GM12874 (cell line): Measurements from ENCODE around the gene CD300E.

Experiments used
- TF ChIP-seq, protein P1 (sequence below): IDR thresholded peaks from 2 replicates; pipeline ENCODE4 v1.5.1; 2011; ENCODE audit warnings: low read depth, mild to moderate bottlenecking, control low read depth, low read length, moderate library complexity; ENCODE audit not compliant: insufficient read depth

Gene CD300E

DNA sequence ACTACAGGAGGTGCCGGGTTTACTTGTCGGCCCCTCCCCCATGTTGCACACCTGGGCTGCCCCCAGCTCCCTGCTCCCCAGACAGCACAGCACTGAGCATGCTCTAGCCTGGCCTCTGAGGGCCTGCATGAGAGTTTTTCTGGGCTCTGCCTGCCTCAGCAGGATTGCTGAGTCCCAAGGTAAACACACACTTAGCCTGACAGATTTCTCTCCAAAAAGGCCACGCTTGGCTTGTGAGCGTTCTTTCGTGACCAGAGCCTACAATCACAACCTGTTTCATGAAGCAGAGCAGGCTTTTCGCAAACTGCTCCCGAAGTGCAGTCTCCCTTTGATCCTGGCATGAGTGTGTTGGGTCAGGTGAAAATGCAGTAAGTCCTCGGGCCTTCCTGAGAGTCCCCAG, 9.8 kb upstream of the CD300E start:
- TF ChIP-seq, protein P1, sequence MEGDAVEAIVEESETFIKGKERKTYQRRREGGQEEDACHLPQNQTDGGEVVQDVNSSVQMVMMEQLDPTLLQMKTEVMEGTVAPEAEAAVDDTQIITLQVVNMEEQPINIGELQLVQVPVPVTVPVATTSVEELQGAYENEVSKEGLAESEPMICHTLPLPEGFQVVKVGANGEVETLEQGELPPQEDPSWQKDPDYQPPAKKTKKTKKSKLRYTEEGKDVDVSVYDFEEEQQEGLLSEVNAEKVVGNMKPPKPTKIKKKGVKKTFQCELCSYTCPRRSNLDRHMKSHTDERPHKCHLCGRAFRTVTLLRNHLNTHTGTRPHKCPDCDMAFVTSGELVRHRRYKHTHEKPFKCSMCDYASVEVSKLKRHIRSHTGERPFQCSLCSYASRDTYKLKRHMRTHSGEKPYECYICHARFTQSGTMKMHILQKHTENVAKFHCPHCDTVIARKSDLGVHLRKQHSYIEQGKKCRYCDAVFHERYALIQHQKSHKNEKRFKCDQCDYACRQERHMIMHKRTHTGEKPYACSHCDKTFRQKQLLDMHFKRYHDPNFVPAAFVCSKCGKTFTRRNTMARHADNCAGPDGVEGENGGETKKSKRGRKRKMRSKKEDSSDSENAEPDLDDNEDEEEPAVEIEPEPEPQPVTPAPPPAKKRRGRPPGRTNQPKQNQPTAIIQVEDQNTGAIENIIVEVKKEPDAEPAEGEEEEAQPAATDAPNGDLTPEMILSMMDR: no peak

DNA sequence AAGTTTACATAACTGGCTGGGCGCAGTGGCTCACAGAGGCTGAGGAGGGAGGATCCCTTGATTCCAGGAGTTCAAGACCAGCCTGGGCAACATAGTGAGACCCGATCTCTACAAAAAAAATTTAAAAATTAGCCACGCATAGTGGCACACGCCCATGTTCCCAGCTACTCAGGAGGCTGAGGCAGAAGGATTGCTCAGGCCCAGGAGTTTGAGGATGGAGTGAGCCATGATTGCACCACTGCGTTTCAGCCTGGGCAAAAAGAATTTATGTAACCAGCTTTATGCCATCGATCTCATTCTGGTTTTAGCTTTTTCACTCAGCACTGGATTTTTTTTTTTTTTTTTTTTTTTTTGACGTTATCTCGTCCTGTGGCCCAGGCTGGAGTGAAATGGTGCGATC, 9.1 kb upstream of the CD300E start:
- TF ChIP-seq, protein P1: no peak

DNA sequence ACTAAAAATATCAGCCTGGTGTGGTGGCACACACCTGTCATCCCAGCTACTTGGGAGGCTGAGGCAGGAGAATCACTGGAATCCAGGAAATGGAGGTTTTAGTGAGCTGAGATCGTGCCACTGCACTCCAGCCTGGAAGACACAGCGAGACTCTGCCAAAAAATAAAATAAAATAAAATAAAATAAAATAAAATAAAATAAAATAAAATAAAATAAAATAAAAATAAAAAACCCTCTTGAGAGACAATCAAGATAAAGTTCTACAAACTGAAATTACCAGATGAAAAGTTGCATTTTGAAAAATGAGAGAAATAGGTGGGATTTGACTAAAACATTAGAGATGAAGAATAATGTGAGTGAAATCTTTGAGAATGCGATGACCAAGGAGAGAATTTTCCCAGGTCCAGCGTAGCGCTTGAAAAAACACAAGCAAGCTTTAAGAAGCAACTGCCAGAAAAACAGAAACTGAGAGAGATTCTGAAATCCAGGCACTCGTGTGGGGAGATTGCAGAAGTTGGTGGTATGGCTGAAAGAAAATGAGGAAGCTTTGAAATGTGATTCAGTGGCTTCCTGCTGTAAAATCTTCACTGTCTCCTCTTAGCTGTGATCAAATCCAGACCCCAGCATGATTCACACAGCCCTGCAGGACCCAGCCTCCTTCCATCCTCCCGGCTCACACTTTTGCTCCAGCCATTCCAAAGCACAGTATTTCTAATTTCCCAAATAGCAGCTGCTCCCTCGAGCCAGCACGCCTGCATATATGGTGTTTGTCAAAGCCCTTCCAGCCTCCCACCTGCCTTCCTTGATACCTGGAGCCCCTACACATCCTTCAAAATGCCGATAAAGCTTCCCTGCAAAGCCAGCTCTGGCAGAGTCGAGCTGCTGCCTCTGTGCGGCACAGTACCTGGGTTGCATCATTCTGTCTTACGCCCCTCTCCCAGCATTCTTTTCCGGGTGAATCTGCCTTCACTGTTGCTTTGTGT, 8.2 kb upstream of the CD300E start:
- TF ChIP-seq, protein P1: no peak

DNA sequence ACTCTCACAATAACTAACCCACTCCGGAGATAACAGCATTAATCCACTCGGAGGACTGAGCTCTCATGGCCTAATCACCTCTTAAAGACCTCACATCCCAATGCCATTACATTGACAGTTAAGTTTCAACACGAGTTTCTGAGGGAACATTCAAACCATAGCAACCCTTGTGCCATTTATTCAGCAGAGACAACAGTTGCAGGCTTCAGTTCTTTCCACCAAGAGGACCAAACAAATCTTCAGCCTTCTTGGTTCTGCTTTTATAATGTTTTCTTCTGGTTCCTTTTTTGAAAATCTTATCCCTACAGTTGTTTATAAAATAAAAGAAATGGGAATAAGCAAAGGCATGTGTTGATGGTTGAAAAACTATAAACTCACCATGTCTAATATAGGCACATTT, 2.1 kb upstream of the CD300E start:
- TF ChIP-seq, protein P1: no peak

DNA sequence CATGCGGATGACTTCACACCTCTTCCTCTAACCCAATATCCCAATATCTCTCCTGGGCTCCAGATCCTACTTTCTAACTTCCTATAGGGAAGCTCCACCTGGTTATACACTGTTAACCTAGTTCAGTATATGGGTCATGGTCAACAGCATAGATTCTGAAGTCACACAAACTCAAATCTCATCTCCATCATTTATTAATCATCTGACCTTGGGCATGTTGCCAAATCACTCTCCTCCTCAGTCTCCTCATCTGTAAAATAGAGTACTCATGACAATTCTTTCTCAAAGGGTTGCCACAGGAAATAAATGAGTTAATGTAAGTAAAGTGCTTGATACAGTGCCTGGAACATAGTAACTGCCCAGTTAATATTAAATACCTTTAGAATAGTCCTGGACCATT, 593 bp upstream of the CD300E start:
- TF ChIP-seq, protein P1: no peak

DNA sequence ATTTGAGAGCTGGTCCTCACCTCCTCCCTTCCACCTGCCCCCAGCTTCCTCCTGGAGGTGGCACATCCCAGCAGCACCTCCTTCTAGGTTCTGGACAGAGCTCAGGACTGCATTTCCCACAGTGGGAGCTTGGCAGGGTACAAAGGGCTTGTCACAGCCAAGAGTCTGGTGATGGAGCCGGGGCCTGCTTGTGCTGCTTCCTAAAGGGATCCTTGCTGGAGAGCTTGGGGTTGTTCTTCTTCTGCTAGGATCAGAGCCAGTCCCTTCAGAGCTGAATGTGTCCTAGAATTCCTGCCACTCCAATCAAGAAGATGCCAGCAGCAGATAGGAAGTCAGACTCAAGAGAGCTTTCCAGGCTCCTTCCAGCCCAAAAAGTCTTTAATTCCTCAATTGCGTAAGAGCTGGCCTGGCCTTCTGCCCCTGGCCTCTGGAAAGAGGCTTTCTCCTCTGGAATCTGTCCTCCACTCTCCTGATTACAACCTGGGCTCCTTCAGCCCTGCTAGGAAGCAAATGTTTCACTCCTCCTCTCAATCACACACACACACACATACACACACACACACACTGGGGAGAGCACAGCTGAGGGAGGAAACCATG, 4.4 kb downstream of the CD300E start:
- TF ChIP-seq, protein P1: no peak

DNA sequence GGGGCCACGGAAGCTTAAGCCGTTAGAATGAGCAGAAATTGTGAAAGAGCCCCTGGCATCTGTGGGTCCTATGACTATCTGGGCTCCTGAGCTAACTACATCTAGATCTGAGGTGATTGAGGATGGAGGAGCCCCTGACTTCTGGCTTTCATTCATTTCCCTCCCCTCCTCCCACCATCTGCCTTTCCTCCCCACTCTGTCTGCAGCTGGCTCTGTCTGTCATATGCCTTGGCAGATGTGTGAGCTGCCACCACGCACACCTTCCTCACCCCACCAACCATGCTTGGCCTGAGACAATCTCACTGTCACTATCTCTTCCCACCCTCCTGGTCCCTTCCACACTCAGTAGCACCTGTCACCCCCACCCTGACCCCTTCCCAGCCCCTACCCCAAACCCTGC, 5.1 kb downstream of the CD300E start:
- TF ChIP-seq, protein P1: no peak
